ENCODE results near the gene ITGAX. TPM values are rescaled to one million over a fixed set of nuclear protein-coding genes. Genes with fewer than 3 reads are reported as not detected.

Gene ITGAX
- total and polyA plus RNA-seq, 10 of the 15 experiments (the other 5 are each of a cell fraction or from before 2014, with no cell fraction given), result 1.6 to 37.9 (median 17.9) TPM

GRCh38 chr16:31411024-31411844 lies 56.3 kb downstream of the ITGAX start:
- intact Hi-C loops (cut with micrococcal nuclease; ENCODE audit: unreplicated experiment), result no loop called here
- H4K20me1 ChIP-seq (ENCODE audit: control insufficient read depth, insufficient read depth), result no peaks in the 10 kb centered on the region
- in situ Hi-C loops (cut with MboI), result no loop called here
- no peak overlapping the region for H3K4me2 ChIP-seq (ENCODE audit: control insufficient read depth, insufficient read depth)
- BruUV-seq (replicated peaks), result no TSS peak
- RAD21 ChIA-PET (ENCODE audit: unreplicated experiment), result no interaction called here
- no peaks in the 10 kb centered on the region for H3K36me3 ChIP-seq (ENCODE audit: control insufficient read depth in 2 of 2, insufficient read depth in 2 of 2, low read length in 1 of 2)
- no peak overlapping the region for H2AFZ ChIP-seq (ENCODE audit: control insufficient read depth, low read depth, low read length)
- DNase-seq (ENCODE audit: low read depth, low spot score), result no peak
- no peaks in the 10 kb centered on the region; a peak in 1 of 4 replicates for H3K27me3 ChIP-seq (replicated peaks in 1 of 2; ENCODE audit: control insufficient read depth in 2 of 2, insufficient read depth in 2 of 2, low read length in 1 of 2)
- no peak for ATAC-seq
- H3K27ac ChIP-seq (ENCODE audit: control insufficient read depth, insufficient read depth), result no peak overlapping the region
- 41% methylated on average over 22 of the region's 22 CpGs for WGBS (ENCODE audit: insufficient coverage, insufficient replicate concordance, low lambda C conversion rate, missing lambda C conversion rate)
- no peak overlapping the region for H3K4me3 ChIP-seq
- SMC1A ChIA-PET (ENCODE audit: uncharacterized antibody, unreplicated experiment), result no interaction called here
- H3K9me3 ChIP-seq (replicated peaks; ENCODE audit: control insufficient read depth, insufficient read depth, low read length), result no peaks in the 10 kb centered on the region
- POLR2A ChIA-PET, result interaction anchor here (0.5 to 0.6 kb wide), 2 partner anchors 10 to 170 kb away, joined by 3 read pairs; no protein-coding TSS in a partner anchor
- H3K9ac ChIP-seq (ENCODE audit: control insufficient read depth, insufficient read depth, low read length), result no peak overlapping the region
- peaks cover 11% of the 10 kb centered on the region for H3K4me1 ChIP-seq (ENCODE audit: control insufficient read depth, insufficient read depth, low read length)
- CTCF ChIA-PET, result no interaction called here
- no peak for TF ChIP-seq ZNF687 (IDR thresholded peaks at IDR 0.05)
- TF ChIP-seq, protein P1, sequence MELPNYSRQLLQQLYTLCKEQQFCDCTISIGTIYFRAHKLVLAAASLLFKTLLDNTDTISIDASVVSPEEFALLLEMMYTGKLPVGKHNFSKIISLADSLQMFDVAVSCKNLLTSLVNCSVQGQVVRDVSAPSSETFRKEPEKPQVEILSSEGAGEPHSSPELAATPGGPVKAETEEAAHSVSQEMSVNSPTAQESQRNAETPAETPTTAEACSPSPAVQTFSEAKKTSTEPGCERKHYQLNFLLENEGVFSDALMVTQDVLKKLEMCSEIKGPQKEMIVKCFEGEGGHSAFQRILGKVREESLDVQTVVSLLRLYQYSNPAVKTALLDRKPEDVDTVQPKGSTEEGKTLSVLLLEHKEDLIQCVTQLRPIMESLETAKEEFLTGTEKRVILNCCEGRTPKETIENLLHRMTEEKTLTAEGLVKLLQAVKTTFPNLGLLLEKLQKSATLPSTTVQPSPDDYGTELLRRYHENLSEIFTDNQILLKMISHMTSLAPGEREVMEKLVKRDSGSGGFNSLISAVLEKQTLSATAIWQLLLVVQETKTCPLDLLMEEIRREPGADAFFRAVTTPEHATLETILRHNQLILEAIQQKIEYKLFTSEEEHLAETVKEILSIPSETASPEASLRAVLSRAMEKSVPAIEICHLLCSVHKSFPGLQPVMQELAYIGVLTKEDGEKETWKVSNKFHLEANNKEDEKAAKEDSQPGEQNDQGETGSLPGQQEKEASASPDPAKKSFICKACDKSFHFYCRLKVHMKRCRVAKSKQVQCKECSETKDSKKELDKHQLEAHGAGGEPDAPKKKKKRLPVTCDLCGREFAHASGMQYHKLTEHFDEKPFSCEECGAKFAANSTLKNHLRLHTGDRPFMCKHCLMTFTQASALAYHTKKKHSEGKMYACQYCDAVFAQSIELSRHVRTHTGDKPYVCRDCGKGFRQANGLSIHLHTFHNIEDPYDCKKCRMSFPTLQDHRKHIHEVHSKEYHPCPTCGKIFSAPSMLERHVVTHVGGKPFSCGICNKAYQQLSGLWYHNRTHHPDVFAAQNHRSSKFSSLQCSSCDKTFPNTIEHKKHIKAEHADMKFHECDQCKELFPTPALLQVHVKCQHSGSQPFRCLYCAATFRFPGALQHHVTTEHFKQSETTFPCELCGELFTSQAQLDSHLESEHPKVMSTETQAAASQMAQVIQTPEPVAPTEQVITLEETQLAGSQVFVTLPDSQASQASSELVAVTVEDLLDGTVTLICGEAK (IDR thresholded peaks at IDR 0.05; ENCODE audit: borderline replicate concordance), result no peak
- no peak for TF ChIP-seq PML (IDR thresholded peaks at IDR 0.05; ENCODE audit: low read length)
- no peak for TF ChIP-seq CBFB (IDR thresholded peaks at IDR 0.05; ENCODE audit: low read depth)
- TF ChIP-seq ZZZ3 (IDR thresholded peaks at IDR 0.05; ENCODE audit: control insufficient read depth, insufficient read length, low read depth), result no peak
- no peak for TF ChIP-seq ESRRA (IDR thresholded peaks at IDR 0.05; ENCODE audit: low read length)
- no peaks in the 10 kb centered on the region for H3K79me2 ChIP-seq (ENCODE audit: control insufficient read depth, insufficient read depth, low read length)
- no peak for FAIRE-seq

All from GM12878 (cell line).